Esophagus muscularis mucosa (tissue), 3 donors: ENCODE results near the gene ANKRD39.

ENCODE experiments used
- POLR2A ChIP-seq: fragments of 450-650 bp; IDR thresholded peaks from one replicate; pipeline ENCODE4 v1.6.1; 2017; ENCODE audit warnings: antibody characterized with exemption, moderate library complexity, mild to moderate bottlenecking, low read depth
- TF ChIP-seq, protein P1 (sequence below), 3 experiments: fragments of 200-600 bp in 2 of 3; fragments of 450-650 bp in 1 of 3; sonication (generic) in 2 of 3; IDR thresholded peaks; one replicate each; pipeline ENCODE4 v1.5.1; 2017 to 2019; ENCODE audit warnings: antibody characterized with exemption in 3 of 3, mild to moderate bottlenecking in 2 of 3, moderate library complexity in 1 of 3

GRCh38 chr2:96801786-96802595, 55.8 kb downstream of the ANKRD39 start:
- TF ChIP-seq, protein P1, sequence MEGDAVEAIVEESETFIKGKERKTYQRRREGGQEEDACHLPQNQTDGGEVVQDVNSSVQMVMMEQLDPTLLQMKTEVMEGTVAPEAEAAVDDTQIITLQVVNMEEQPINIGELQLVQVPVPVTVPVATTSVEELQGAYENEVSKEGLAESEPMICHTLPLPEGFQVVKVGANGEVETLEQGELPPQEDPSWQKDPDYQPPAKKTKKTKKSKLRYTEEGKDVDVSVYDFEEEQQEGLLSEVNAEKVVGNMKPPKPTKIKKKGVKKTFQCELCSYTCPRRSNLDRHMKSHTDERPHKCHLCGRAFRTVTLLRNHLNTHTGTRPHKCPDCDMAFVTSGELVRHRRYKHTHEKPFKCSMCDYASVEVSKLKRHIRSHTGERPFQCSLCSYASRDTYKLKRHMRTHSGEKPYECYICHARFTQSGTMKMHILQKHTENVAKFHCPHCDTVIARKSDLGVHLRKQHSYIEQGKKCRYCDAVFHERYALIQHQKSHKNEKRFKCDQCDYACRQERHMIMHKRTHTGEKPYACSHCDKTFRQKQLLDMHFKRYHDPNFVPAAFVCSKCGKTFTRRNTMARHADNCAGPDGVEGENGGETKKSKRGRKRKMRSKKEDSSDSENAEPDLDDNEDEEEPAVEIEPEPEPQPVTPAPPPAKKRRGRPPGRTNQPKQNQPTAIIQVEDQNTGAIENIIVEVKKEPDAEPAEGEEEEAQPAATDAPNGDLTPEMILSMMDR (IDR thresholded peaks at IDR 0.05) = no peak
- no peak for TF ChIP-seq POLR2A
